GM18511 (cell line): ENCODE results near the gene NPIPB6.

Experiments
- ATAC-seq: cut with Tn5 transposase; IDR thresholded peaks from one replicate; pipeline ENCODE4 v1.9.1; 2021; ENCODE audit warnings: mild to moderate bottlenecking, moderate library complexity; ENCODE audit not compliant: unreplicated experiment

The NPIPB6 gene

DNA sequence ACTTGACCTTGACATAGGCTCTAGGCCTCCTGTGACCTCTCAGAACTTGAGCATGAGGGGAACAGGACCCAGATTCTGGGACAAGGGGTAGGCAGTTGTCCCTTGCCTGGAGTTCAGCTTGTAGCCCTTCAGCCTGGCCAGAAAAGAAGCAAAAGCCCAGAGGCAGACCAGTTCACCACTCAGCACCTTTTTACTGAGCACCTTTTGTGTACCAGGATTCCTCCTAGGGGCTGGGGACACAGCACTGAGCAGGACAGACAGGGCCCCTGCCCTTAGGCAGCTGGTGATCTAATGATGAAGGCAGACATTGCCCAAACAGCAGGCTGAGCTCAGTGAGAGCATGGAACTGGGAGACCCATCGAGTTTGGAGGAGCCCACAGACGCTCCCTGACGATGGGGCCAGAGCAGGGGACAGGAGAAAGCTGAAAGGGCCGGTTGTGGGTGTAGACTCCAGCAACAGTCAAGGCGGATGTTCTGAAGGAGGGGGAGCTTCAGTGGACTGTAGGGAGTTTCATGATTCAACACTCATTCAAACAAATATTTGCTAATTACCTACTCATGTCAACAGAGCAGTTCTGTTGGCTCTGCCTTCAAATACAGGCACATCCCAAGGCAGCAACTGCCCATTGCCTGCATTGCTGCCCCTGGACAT is 38.9 kb downstream of the NPIPB6 start:
- ATAC-seq = no peak

DNA sequence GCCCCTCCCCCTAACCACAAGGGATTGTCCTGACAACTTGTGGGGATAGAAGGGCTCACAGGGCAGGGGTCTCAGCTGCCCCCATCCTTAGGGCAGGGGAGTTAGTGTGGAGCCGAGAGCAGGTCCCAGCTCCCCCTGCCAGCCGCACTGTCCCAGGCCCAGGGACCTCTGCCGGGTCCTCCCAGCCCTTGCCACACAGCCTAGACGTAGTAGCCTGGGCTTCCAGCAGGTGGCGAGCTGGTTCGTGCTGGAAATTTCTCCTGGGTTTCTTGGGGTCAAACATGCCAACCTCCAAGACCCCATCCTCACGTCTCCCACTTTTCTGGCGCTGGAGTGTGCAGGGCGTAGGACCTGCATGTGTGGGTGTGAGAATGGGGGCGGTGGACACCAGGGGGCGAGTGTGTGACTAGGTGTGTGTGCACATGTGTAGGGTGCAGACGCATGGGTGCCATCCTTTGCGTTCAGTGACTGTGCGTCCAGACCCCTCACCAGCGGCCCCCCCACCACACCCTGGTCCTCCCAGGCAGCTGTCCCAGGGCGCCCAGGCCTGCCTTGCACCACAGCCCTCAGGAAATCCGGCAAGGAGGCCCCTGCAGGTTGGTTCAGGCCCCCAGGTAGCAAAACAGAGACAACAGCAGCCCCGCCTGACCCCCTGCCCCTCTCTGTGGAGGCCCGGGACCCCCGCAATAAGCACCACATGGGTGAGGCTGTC is 41.5 kb downstream of the NPIPB6 start:
- no peak for ATAC-seq

DNA sequence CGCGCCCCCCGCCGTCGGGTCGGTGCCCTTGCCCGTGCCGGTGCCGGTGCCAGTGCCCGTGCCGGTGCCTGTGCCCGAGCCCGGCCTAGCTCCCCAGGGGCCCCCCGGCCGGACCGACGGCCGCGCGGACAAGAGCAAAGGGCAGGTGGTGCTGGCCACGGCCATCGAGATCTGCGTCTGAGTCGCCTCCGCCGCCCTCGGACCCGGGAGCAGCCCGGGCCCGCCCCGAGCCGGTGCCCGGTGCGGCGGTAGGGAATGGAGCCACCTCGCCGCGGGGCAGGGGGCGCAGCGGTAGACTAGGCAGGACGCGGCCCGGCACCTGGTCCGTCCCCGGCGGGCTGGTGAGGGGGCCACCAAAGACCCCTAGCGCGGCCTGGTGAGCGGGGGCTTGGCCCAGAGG is 42.6 kb downstream of the NPIPB6 start:
- no peak for ATAC-seq

DNA sequence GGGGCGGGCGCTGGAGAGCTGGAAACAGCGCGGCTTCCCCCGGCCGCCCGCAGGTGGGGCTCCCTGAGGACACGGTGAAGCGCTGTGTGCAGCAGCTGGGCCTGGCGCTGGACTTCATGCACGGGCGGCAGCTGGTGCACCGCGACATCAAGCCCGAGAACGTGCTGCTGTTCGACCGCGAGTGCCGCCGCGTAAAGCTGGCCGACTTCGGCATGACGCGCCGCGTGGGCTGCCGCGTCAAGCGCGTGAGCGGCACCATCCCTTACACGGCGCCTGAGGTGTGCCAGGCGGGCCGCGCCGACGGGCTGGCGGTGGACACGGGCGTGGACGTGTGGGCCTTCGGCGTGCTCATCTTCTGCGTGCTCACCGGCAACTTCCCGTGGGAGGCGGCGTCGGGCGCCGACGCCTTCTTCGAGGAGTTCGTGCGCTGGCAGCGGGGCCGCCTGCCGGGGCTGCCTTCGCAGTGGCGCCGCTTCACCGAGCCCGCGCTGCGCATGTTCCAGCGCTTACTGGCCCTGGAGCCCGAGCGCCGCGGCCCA is 43.2 kb downstream of the NPIPB6 start:
- ATAC-seq = no peak

DNA sequence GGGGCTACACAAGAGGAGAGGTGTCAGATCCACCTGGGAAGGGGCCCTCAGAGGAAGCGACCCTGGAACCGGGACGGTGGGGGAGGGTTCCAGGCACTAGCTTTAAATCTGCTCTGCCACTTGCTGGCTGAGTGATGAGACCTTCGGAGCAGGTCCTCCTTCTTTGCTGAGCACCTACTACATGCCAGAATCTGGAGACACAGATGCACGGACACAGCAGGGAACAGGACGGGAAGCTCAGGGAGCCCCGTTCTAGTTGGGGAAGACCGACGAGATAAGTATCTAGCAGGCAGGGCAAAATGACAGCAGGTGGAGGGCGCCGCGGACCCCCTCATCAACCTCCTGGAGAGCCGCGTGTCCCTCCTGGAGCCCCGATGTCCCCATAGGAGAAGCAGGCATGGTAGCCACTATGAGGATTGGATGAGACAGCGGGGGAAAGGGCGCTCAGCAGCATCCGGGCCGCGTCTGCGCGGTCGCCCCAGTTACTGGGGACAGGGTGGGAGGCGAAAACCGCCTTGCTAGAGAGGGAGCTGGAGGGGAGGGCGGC is 43.8 kb downstream of the NPIPB6 start:
- ATAC-seq = no peak

DNA sequence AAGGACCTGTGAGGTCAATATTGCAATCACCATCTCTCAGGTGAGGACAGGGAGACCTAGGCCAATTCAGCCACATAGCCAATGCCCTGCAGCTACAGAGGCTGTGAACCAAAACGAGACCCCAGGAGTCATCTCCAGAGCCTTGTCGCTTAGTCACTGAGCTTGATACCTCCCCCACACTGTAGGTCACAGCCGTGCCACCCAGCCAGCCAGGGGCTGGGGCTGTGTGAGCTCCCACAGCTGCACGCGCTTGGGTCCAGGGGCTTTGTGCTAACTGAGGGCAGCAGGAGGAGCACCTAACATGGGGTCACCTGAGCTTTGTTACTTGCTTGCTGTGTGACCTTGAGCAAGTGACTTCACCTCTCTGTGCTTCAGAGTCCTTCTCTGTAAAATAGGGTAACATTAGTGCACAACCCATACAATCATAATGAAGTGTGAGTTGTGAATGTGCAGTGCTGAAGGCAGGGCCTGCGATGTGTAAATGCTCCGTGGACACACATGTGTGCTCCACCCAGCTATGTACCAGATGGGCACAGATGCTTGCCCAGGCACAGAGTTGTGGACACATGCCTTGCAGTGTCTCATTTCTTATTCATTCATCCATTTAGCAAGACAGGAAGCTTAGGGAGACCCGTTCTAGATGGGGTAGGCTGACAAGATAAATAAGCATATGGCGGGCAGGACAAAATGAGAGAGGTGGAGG is 45.1 kb downstream of the NPIPB6 start:
- ATAC-seq = no peak

DNA sequence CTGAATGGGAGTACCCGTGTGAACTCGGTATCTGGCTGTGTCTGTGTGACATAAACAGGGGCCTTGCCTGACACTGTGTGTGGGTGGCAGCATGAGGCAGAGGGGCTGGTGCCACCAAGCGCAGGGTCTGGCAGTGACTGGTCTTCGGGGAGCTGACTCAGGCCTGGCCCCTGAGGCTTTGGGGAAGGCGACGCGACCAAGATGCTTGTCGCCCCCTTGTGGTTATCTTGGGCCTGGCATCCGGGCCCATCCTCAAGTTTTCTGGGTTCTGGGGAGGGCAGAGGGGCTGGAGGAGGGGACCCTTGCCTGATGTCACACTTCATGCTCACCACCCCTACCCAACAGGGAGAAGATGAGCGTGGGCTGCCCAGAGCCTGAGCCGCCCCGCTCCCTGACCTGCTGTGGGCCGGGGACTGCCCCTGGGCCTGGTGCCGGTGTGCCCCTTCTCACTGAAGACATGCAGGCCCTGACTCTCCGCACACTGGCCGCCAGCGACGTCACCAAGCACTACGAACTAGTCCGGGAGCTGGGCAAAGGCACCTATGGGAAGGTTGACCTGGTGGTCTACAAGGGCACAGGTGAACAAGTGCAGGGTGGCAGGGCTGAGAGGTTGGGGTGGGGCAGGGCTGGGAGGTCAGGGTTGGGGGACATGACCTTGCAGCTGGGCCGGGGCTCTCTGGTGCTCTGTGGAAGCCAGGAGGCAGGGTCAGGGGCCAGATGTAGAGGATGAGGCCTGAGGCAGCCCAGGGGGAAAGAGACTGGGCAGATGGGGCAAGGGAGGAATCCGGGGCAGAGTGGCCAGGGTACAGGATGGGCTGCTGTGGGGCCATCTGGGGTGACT is 46.0 kb downstream of the NPIPB6 start:
- no peak for ATAC-seq

DNA sequence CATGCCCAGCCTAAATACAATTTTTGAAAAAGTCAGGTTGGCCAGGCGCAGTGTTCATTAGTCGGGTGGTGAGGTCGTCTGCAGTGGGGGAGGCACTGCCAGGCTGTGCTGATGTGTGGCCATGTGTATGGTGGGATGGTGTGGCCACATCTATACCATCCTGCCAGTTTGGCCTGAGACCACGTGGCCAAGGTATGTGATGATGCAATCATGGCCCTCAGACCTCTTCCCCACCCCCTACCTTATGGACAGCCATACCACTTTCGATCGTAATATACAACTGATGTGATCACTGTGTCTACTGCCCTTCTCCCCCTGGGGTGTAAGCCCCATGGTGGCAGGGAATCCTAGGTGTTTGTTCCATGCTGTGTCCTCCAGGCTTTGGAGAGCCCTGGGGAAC is 47.3 kb downstream of the NPIPB6 start:
- no peak for ATAC-seq

DNA sequence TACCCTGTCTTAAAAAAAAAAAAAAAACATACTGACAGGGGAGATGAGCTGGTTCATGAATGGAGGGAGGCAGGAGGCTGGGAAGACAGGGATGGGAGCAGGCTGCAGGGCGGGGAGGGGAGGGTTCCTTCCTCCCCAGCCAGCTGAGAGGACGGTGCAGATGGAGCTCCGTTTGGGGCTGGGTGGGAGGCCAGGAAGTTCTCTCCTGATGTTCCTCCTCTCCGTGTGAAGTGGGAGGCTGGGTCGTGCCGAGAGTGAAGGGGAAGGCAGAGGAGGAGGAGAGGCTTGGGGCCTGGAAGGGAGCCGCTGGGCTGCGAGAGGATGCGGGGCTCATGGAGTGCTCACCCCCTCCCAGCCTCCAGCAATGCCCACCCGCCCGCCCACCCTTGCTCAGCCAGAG is 49.7 kb downstream of the NPIPB6 start:
- ATAC-seq = no peak

DNA sequence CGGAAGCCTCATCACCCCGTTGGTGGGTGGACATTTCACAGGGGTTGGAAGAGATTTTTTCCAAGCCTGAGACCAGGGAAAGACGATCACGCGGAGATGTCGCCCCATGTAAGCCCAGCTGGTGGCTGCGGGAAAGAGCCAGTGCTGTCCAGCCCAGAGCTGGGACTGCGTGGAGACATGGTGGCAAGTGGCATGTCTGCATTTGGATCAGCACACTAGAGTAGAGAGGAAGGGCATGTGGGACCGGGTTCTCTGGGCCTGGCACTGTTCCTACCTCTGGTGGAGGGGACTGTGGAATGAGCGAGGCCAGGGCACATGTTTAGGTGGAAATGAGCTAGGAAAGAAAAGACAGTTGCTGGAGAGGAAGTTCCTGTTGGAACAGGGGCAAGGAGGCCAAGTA is 51.0 kb downstream of the NPIPB6 start:
- no peak for ATAC-seq

DNA sequence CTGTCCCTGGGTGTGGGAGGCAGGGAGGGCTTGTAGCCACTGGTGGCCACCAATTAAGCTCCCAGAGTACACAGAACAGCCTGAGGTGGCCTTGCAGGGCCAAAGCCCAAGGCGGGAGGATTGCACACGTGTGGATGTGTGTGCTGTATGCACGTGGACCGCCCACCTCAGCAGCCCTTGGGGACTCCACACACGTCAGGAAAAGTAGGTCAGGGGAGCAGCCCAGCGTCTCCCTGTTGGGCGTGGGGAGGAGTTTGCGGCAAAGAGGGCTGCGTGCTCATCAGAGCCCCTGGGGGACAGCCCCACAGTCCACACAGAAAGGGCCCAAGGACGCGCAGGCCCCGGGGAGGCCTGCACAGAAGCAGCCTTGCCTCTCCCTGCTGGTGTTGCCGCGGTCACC is 51.4 kb downstream of the NPIPB6 start:
- no peak for ATAC-seq

DNA sequence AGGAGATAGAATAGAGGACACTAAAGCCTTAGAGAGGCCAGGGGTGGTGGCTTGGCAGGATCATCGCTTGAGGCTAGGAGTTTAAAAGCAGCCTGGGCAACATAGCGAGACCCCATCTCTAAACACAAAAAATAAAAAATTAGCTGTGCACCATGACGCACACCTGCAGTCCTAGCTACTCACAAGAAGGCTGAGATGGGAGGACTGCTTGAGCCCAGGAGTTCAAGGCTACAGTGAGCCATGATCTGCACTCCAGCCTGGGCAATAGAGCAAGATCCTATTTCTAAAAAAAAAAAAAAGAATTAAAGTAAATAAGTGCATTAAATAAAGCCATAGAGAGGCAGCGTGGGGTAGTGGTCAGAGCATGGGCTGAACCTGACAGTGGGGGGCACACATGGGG is 51.9 kb downstream of the NPIPB6 start:
- no peak for ATAC-seq

DNA sequence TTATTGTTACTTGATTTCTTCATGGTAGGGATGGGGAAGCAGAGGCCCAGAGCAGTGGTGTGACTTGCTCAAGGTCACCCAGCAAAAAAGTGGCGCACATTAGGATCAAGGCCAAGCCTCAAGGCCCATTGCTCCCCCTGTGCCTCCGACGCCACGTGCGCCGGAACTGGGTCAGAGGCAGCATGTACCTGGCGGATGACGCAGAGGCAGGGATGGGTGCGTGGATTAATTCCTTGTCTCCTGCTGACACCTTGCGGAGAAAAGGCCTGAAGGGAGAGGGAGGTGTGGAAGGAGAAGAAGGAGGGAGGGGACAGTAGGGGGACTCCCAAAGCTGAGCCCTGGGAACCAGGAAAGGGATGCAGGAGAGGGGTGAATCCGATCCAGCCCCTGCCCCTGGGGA is 52.5 kb downstream of the NPIPB6 start:
- ATAC-seq = no peak

DNA sequence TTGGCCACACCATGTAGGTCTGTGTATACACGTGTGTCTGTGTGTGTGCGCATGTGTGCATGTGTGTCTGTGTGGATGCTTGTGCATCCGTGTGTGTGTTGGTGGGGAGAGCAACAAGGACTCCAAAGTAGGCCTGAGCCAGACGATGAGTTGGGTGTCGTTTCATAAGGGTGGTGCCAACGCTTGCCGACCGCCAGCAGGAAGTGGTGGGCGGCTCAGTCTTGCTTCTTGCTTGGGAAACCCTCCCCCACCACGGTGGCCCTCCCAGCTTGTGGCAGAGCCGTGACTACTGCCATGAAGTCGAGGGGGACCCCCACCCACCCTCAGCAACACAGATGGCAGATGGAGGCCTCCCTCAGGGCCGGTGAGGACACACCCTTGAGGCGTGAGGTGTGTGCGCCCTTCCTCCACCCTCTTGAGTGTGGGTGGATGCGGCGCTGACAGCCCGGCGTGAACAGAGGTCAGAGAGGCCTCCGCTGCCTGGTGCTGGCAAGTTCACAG is 53.4 kb downstream of the NPIPB6 start:
- no peak for ATAC-seq

DNA sequence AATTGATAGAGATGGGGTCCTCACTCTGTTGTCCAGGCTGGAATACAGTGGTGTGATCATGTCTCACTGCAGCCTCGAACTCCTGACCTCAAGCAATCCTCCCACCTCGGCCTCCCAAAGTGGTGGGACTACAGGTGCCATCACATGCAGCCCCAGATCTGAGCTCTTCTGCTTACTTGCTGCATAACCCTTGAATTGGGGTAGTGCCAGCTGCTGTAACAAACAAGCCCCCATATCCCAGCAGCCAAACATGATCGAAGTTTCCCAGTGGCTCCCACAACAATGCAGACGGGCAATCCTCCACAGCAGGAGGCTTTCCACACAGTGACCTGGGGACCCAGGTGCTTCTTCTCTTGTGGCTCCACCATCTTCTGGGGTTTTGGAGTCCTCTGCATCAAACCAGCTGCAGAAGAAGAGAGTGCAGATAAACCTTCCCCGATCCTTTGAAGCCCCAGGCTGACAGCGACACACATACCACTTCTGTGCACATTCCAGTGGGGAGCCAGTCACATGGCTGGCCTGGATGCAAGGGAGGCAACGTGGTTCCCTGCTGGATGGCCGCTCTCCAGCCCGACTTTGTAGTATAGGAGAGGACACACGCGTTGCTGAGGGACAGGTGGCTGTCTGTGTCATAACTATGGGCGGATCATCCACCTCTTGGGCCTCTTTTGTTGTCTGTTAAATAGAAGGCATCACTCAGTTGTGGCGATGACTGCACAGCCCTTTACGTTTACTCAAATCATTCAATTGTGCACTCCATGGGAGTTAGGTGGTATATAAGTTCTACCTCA is 54.3 kb downstream of the NPIPB6 start:
- ATAC-seq = no peak

DNA sequence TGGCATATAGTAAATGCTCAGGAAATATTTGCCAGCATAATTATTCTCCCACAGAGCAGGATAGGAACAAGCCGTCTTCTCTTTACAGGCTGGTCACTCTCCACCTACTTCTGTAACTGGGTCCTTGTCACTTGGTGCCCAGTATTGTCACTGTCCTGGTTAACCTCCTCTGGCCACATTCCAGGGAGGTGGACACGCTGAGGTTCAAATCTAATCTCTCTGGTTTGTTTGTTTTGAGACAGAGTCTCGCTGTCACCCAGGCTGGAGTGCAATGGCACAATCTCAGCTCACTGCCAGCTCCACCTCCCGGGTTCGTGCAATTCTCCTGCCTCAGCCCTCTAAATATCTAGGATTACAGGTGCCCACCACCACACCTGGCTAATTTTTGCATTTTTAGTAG is 55.4 kb downstream of the NPIPB6 start:
- ATAC-seq = no peak

DNA sequence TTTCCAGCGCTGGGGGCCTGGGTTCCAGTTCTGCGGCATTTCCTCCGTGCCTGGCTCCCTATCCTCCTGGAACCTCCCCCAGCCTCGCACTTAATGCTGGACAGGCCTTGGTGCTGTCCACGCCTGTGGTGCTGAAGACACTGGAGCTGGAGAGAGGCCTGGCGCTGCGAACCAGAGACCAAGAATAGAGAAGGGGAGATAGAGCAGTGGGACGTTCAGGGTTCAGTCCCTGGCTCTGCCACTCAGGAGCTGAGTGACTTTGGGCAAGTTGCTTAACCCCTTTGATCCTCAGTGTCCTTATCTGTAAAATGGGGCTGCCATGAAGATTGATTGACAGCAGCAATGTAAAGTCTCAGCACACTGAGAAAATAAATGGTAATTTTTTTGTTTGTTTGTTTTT is 59.1 kb downstream of the NPIPB6 start:
- ATAC-seq = no peak

DNA sequence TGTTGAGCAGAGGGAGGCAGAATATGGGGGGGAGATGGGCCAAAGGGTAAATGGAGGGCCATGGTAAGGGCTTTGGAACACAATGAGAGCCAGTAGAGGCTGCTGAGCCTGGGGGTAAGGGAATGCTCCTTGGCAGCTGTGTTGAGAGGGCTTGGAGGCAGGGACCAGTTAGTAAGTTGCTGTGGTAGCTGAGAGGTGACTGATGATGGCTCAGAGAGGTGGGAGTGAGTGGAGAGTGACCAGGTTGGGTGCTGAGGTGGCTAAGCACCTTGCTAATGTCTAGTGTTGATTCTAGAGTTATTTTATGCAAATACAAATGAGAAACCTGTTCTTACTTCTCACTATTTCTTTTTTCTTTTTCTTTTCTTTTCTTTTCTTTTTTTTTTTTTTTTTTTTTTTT is 60.2 kb downstream of the NPIPB6 start:
- ATAC-seq = no peak

DNA sequence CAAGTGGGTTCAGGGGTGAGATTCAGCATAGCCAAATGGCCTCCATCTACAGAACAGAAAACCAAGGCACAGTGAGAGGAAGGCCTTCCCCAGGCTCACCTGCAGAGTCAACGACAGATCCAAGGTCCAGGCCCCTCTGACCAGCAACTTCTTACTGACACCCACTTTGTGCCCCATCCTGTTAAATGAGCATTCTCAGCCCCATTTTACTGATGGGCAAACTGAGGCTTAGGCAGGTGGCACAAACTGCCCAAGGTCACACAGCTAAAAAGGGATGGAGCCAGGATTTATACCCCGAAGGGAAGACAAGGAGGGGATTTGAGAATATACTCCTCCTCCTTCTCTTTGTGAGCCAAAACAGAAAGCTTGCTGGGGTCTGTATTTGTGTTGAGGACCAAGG is 61.7 kb downstream of the NPIPB6 start:
- no peak for ATAC-seq

DNA sequence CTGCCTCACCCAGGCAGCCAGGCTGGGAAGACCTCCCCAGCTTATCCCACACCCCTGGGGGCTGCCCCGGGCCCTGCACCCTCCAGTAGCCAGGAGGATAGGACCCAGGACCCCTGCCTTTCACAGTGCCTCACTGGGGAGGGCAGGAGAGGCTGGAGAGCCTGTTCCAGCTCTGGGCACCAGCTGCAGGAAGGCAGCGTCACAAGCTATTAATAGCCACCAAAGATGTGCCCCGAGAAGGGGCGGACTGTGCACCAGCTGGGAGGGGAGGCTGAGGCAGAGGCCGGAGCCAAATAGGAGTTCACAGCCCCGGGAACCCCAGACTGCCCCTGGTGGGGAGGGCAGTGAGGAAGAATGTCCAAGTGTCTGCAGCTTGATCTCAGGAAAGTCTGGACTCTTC is 62.2 kb downstream of the NPIPB6 start:
- ATAC-seq = no peak
